HL-60 (cell line): ENCODE measurements around the gene FAM234B.

ENCODE experiments used
- CTCF ChIP-seq: IDR thresholded peaks from one replicate; pipeline ENCODE4 v1.5.1; 2011; ENCODE audit warnings: low read length, control low read depth, inconsistent platforms; ENCODE audit not compliant: insufficient read depth
- SPI1 ChIP-seq: IDR thresholded peaks from 2 replicates; pipeline ENCODE4 v1.6.1; 2012; ENCODE audit warnings: low read depth, mild to moderate bottlenecking, borderline replicate concordance
- TF ChIP-seq, protein P1 (sequence below): IDR thresholded peaks from 2 replicates; pipeline ENCODE4 v1.6.1; 2012; ENCODE audit warnings: low read depth; ENCODE audit not compliant: insufficient replicate concordance

DNA sequence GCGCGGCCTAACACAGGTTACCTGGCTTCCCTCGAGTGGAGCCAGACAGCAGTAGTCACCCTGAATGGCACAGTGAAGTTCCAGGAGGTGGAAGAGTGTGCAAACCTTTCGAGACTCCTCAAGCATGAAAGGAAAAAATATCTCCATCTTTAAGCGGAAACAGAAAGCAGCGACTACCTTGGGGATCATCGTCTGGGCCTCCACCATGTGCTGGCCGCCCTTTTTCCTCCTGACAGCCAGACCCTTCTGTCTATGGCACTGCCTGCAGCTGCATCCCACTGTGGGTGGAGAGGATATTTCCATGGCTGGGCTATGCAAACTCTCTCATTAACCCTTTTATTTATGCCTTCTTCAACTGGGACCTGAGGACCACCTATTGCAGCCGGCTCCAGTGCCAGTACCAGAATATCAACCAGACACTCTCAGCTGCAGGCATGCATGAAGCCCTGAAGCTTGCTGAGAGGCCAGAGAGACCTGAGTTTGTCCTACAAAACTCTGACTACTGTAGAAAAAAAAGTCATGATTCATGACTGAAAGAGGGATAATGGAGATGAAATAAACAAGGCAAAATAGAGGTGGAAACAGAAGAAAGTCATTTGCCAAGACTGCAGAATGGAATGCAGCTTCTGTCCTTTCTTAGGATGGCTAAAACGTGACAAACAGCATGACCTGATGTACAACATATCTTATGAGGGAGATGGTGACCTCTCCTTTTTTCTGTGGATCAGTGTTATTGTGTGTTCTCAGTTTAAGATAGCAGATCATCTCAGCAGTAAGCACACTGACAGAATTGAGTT, 41.7 kb upstream of the FAM234B start:
- TF ChIP-seq SPI1 (no peak), CTCF (no peak)
- TF ChIP-seq, protein P1, sequence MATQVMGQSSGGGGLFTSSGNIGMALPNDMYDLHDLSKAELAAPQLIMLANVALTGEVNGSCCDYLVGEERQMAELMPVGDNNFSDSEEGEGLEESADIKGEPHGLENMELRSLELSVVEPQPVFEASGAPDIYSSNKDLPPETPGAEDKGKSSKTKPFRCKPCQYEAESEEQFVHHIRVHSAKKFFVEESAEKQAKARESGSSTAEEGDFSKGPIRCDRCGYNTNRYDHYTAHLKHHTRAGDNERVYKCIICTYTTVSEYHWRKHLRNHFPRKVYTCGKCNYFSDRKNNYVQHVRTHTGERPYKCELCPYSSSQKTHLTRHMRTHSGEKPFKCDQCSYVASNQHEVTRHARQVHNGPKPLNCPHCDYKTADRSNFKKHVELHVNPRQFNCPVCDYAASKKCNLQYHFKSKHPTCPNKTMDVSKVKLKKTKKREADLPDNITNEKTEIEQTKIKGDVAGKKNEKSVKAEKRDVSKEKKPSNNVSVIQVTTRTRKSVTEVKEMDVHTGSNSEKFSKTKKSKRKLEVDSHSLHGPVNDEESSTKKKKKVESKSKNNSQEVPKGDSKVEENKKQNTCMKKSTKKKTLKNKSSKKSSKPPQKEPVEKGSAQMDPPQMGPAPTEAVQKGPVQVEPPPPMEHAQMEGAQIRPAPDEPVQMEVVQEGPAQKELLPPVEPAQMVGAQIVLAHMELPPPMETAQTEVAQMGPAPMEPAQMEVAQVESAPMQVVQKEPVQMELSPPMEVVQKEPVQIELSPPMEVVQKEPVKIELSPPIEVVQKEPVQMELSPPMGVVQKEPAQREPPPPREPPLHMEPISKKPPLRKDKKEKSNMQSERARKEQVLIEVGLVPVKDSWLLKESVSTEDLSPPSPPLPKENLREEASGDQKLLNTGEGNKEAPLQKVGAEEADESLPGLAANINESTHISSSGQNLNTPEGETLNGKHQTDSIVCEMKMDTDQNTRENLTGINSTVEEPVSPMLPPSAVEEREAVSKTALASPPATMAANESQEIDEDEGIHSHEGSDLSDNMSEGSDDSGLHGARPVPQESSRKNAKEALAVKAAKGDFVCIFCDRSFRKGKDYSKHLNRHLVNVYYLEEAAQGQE = no peak
